Peyer's patch (tissue), 4 donors: Measurements from ENCODE around the gene CD82. TPM values are rescaled to one million over a fixed set of nuclear protein-coding genes. Genes with fewer than 3 reads are reported as not detected.
A peak's percentile ranks its signal among the peaks of the same experiment; 100 is the strongest.
"Not testable (repeated sequence)": the region's sequence is repeated elsewhere in the genome, so short reads cannot be mapped to it uniquely, and the experiment has no call there.

ENCODE experiments used
- DNase-seq, 3 donors: peaks; one replicate each; pipeline ENCODE4 v3.0.0-alpha.2; 2017 to 2019
- H3K27ac ChIP-seq, 4 donors: fragments of 200-600 bp; sonication (generic); one replicate each; pipeline ENCODE4 v1.5.1; 2016 to 2019
- H3K27me3 ChIP-seq, 2 donors: fragments of 200-600 bp; sonication (generic); one replicate each; pipeline ENCODE4 v1.5.1; 2019
- H3K36me3 ChIP-seq, 3 donors: fragments of 200-600 bp; sonication (generic); one replicate each; pipeline ENCODE4 v1.5.1; 2016 to 2019
- H3K4me1 ChIP-seq, 4 donors: fragments of 200-600 bp; sonication (generic); one replicate each; pipeline ENCODE4 v1.5.1; 2016 to 2019
- H3K4me3 ChIP-seq, 4 donors: fragments of 200-600 bp; sonication (generic); 1 replicate in 3 of 4; 2 replicates in 1 of 4; pipeline ENCODE4 v1.5.1; 2016 to 2019; ENCODE audit warnings: mild to moderate bottlenecking in 1 of 4
- H3K9me3 ChIP-seq, 4 donors: fragments of 200-600 bp; sonication (generic); one replicate each; pipeline ENCODE4 v1.5.1; 2016 to 2019; ENCODE audit warnings: mild to moderate bottlenecking in 1 of 4
- CTCF ChIP-seq, 6 experiments: fragments of 450-650 bp in 4 of 6; fragments of 200-600 bp in 2 of 6; sonication (generic) in 1 of 6; IDR thresholded peaks; one replicate each; pipeline ENCODE4 v1.5.1; 2017 to 2019; ENCODE audit warnings: antibody characterized with exemption in 6 of 6, mild to moderate bottlenecking in 3 of 6, moderate library complexity in 1 of 6
- POLR2A ChIP-seq, 2 donors: fragments of 450-650 bp; IDR thresholded peaks; one replicate each; pipeline ENCODE4 v1.5.1; 2017; ENCODE audit warnings: antibody characterized with exemption in 2 of 2, mild to moderate bottlenecking in 2 of 2, moderate library complexity in 2 of 2
- total RNA-seq, 4 donors: library from RNA; depleted of rRNA; stranded (reverse); fragments of >200 nt; gene quantifications; one replicate each; pipeline ENCODE4 v1.1.0, GENCODE V29; 2016

CD82 gene
- total RNA-seq, 4 donors from 2014 or later, result 40.4 to 140 (median 78.4) TPM

DNA sequence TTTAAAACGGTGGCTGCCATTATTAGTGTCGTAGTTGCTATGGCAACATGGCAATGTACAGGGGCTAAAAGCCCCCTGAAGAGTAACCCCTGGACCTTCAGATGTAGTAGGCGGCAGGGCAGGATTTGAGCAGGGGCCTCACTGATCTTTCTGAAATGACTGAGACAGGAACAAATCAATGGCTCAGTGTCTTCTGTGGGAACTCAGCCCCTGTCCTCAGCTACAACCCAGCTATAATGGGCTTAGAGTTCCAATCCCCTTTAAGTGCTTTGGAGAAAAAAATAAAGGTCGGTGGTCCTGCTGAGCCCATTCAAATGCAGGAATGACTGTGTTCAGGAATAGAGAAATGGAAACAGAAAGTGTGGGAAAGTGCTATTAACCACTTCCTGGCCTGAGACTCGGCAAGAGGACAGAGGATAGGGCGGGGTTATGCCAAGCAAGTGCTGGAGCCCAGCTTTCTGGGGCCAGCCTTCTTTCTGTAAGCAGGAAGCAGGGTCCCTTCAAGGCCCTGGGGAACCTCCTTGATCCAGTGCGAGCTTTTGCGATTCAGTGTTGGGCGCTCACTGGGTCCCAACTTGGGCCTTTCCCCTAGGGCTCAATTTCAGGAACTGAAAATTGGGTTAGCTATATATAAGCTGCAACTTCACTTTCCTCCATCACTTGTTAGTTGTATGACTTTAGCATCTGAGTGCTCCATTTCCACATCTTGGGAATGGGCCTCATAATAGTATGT lies 6.1 kb upstream of the CD82 start:
- Histone ChIP-seq H3K4me3 (no peak overlapping the region), H3K27me3 (no peaks in the 10 kb centered on the region), H3K36me3 (no peaks in the 10 kb centered on the region), H3K4me1 (peaks cover 0 to 26% (median 13%) of the 10 kb centered on the region in 4 donors), H3K9me3 (no peaks in the 10 kb centered on the region), H3K27ac (peak overlapping the region in 2 of 4 donors; percentile 6 to 65)
- TF ChIP-seq POLR2A (IDR thresholded peaks at IDR 0.05) (no peak), CTCF (IDR thresholded peaks at IDR 0.05) (no peak)
- DNase-seq, result peak in 2 of 3 donors; percentile 62 to 64

DNA sequence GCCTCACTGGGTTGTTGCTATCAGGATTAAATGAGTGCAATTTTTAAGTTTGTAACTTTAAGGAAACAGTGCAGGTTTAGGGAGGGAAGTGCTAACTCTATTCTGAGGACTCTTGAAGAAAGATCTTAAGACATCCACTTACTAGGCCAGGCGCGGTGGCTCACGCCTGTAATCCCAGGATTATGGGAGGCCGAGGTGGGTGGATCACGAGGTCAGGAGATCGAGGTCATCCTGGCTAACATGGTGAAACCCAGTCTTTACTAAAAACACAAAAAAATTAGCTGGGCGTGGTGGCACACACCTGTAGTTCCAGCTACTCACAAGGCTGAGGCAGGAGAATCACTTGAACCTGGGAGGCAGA lies 5.5 kb upstream of the CD82 start:
- H3K9me3 ChIP-seq, H3K27me3 ChIP-seq, H3K36me3 ChIP-seq, DNase-seq, H3K4me3 ChIP-seq: not testable (repeated sequence)
- H3K4me1 ChIP-seq, result peaks cover 0 to 30% (median 18%) of the 10 kb centered on the region in 4 donors
- peak overlapping the region in 1 of 4 donors; percentile 65 for H3K27ac ChIP-seq

- Histone ChIP-seq H3K36me3 (no peaks in the 10 kb centered on the region), H3K4me1 (peaks cover 0 to 38% (median 19%) of the 10 kb centered on the region in 4 donors), H3K27ac (no peak overlapping the region), H3K27me3 (no peaks in the 10 kb centered on the region), H3K9me3 (no peaks in the 10 kb centered on the region), H3K4me3 (no peak overlapping the region)
- DNase-seq, result peak in 1 of 3 donors; percentile 61
- no peak for TF ChIP-seq POLR2A (IDR thresholded peaks at IDR 0.05)
- TF ChIP-seq CTCF (IDR thresholded peaks at IDR 0.05), result no peak
Observed at GRCh38 chr11:44561275-44561805, 4.1 kb upstream of the CD82 start.

GRCh38 chr11:44561964-44562734 lies 3.3 kb upstream of the CD82 start:
- H3K36me3 ChIP-seq, result no peaks in the 10 kb centered on the region
- no peak for DNase-seq
- no peak overlapping the region for H3K27ac ChIP-seq
- no peaks in the 10 kb centered on the region for H3K27me3 ChIP-seq
- H3K9me3 ChIP-seq, result no peaks in the 10 kb centered on the region
- peaks cover 0 to 38% (median 20%) of the 10 kb centered on the region in 4 donors for H3K4me1 ChIP-seq
- H3K4me3 ChIP-seq, result no peak overlapping the region
- TF ChIP-seq POLR2A (IDR thresholded peaks at IDR 0.05) (no peak), CTCF (IDR thresholded peaks at IDR 0.05) (no peak)

GRCh38 chr11:44562845-44563460 lies 2.5 kb upstream of the CD82 start:
- Histone ChIP-seq H3K4me3 (no peak overlapping the region), H3K36me3 (no peaks in the 10 kb centered on the region), H3K27ac (no peak overlapping the region), H3K9me3 (no peaks in the 10 kb centered on the region), H3K4me1 (peaks cover 0 to 40% (median 26%) of the 10 kb centered on the region in 4 donors), H3K27me3 (no peaks in the 10 kb centered on the region)
- DNase-seq, result no peak
- TF ChIP-seq CTCF (IDR thresholded peaks at IDR 0.05) (no peak), POLR2A (IDR thresholded peaks at IDR 0.05) (no peak)
